Liver (tissue), 9 donors: ENCODE data around the gene THEMIS. TPM values are rescaled to one million over a fixed set of nuclear protein-coding genes. Genes with fewer than 3 reads are reported as not detected.

Experiments used
- DNase-seq: peaks from one replicate; pipeline ENCODE4 v3.0.0-alpha.2; 2017; ENCODE audit warnings: low spot score
- H3K27ac ChIP-seq, 2 donors: one replicate each; pipeline ENCODE4 v1.7.0; 2013; ENCODE audit warnings: inconsistent platforms in 2 of 2, low read length in 2 of 2, control low read depth in 1 of 2, low read depth in 1 of 2, mild to moderate bottlenecking in 1 of 2
- H3K27me3 ChIP-seq, 4 donors: one replicate each; pipeline versions ENCODE4 v1.6.1 to v1.7.0; 2013; ENCODE audit warnings: low read length in 3 of 4, inconsistent platforms in 1 of 4, mild to moderate bottlenecking in 1 of 4, moderate library complexity in 1 of 4; ENCODE audit not compliant: control insufficient read depth in 4 of 4, insufficient read depth in 4 of 4
- H3K36me3 ChIP-seq, 4 donors: one replicate each; pipeline versions ENCODE4 v1.6.1 to v1.7.0; 2013; ENCODE audit warnings: low read length in 3 of 4, mild to moderate bottlenecking in 3 of 4, low read depth in 1 of 4, moderate library complexity in 1 of 4; ENCODE audit not compliant: control insufficient read depth in 4 of 4, insufficient read depth in 3 of 4
- H3K4me1 ChIP-seq, 4 donors: one replicate each; pipeline versions ENCODE4 v1.6.1 to v1.7.0; 2013; ENCODE audit warnings: low read length in 3 of 4, mild to moderate bottlenecking in 3 of 4, moderate library complexity in 1 of 4; ENCODE audit not compliant: control insufficient read depth in 4 of 4, insufficient read depth in 4 of 4
- H3K4me3 ChIP-seq, 3 donors: one replicate each; pipeline versions ENCODE4 v1.6.1 to v1.7.0; 2013; ENCODE audit warnings: low read length in 3 of 3, control low read depth in 1 of 3, low read depth in 1 of 3, mild to moderate bottlenecking in 1 of 3
- H3K9ac ChIP-seq, 2 donors: one replicate each; pipeline ENCODE4 v1.7.0; 2013; ENCODE audit warnings: low read length in 2 of 2, mild to moderate bottlenecking in 2 of 2, moderate library complexity in 2 of 2, control low read depth in 1 of 2, low read depth in 1 of 2
- H3K9me3 ChIP-seq, 4 donors: one replicate each; pipeline versions ENCODE4 v1.6.1 to v1.7.0; 2013; ENCODE audit warnings: low read length in 3 of 4; ENCODE audit not compliant: control insufficient read depth in 4 of 4
- ATF3 ChIP-seq: IDR thresholded peaks from 2 replicates; pipeline ENCODE4 v1.6.1; 2016; ENCODE audit warnings: antibody characterized with exemption
- CTCF ChIP-seq: fragments of 150-350 bp; IDR thresholded peaks from 2 replicates; pipeline ENCODE4 v1.5.1; 2017; ENCODE audit warnings: improper control_type of control experiment, low read depth, low read length; ENCODE audit not compliant: missing input control
- EGR1 ChIP-seq, 2 donors: IDR thresholded peaks; 2 replicates each; pipeline ENCODE4 v1.6.1; 2016 to 2018; ENCODE audit warnings: antibody characterized with exemption in 2 of 2, low read depth in 2 of 2
- FOXA1 ChIP-seq: IDR thresholded peaks from 2 replicates; pipeline ENCODE4 v1.6.1; 2016; ENCODE audit warnings: antibody characterized with exemption
- FOXA2 ChIP-seq: IDR thresholded peaks from 2 replicates; pipeline ENCODE4 v1.6.1; 2016; ENCODE audit warnings: antibody characterized with exemption
- GABPA ChIP-seq, 2 donors: IDR thresholded peaks in 1 of 2; conservative IDR thresholded peaks in 1 of 2; 2 replicates each; pipeline ENCODE4 v1.6.1; 2016; ENCODE audit warnings: antibody characterized with exemption in 2 of 2, mild to moderate bottlenecking in 1 of 2, moderate library complexity in 1 of 2
- HNF4A ChIP-seq, 2 donors: conservative IDR thresholded peaks; 2 replicates each; pipeline ENCODE4 v1.6.1; 2016; ENCODE audit warnings: antibody characterized with exemption in 2 of 2, mild to moderate bottlenecking in 2 of 2
- HNF4G ChIP-seq: IDR thresholded peaks from 2 replicates; pipeline ENCODE4 v1.6.1; 2016; ENCODE audit warnings: antibody characterized with exemption
- JUND ChIP-seq, 2 donors: IDR thresholded peaks; 2 replicates each; pipeline ENCODE4 v1.6.1; 2016; ENCODE audit warnings: antibody characterized with exemption in 2 of 2
- MAX ChIP-seq: IDR thresholded peaks from 2 replicates; pipeline ENCODE4 v1.6.1; 2016; ENCODE audit warnings: antibody characterized with exemption
- NR2F2 ChIP-seq: IDR thresholded peaks from 2 replicates; pipeline ENCODE4 v1.6.1; 2016; ENCODE audit warnings: antibody characterized with exemption
- RAD21 ChIP-seq, 2 donors: IDR thresholded peaks; 2 replicates each; pipeline ENCODE4 v1.6.1; 2016; ENCODE audit warnings: antibody characterized with exemption in 2 of 2, mild to moderate bottlenecking in 2 of 2
- REST ChIP-seq: IDR thresholded peaks from 2 replicates; pipeline ENCODE4 v1.6.1; 2016; ENCODE audit warnings: antibody characterized with exemption, mild to moderate bottlenecking
- RXRA ChIP-seq, 2 donors: IDR thresholded peaks; 2 replicates each; pipeline ENCODE4 v1.6.1; 2017 to 2018; ENCODE audit warnings: antibody characterized with exemption in 2 of 2, mild to moderate bottlenecking in 1 of 2
- TAF1 ChIP-seq: conservative IDR thresholded peaks from 2 replicates; pipeline ENCODE4 v1.6.1; 2016; ENCODE audit warnings: antibody characterized with exemption, mild to moderate bottlenecking
- YY1 ChIP-seq: IDR thresholded peaks from 2 replicates; pipeline ENCODE4 v1.6.1; 2016; ENCODE audit warnings: antibody characterized with exemption, mild to moderate bottlenecking
- ZBTB33 ChIP-seq: IDR thresholded peaks from 2 replicates; pipeline ENCODE4 v1.6.1; 2016; ENCODE audit warnings: antibody characterized with exemption
- WGBS: extraction: QIAGEN DNeasy Blood & Tissue Kit; methylation state at CpG from one replicate; pipeline ENCODE4 v1.1.7; 2013; 5-methylcytosine and 5-hydroxymethylcytosine counted together
- polyA plus RNA-seq, 2 donors: library from polyadenylated mRNA; stranded (reverse) in 1 of 2; unstranded in 1 of 2; fragments of 200-250 nt in 1 of 2; fragments of >200 nt in 1 of 2; fragmentation: Nextera tagmentation in 1 of 2; extraction: Ambion mirVana in 1 of 2; gene quantifications; one replicate each; pipeline versions ENCODE4 v1.2.1 to v1.2.3, GENCODE V29; 2013 to 2015
- total RNA-seq, 2 donors: library from RNA; depleted of rRNA; stranded (reverse); fragments of >200 nt; gene quantifications; one replicate each; pipeline ENCODE4 v1.2.3, GENCODE V29; 2014
- donor health status: healthy.
- donor health status: healthy.
- donor health status: healthy.
- donor health status: healthy.
- donor health status: healthy.

THEMIS gene
- total and polyA plus RNA-seq, 4 donors: 0.05 to 0.59 (median 0.21) TPM

GRCh38 chr6:127844529-127844928 lies 56.3 kb downstream of the THEMIS start:
- no peak for TF ChIP-seq HNF4G
- Histone ChIP-seq H3K27me3 (peaks cover 0 to 2% (median 0%) of the 10 kb centered on the region in 4 donors), H3K9me3 (peaks cover 0 to 2% (median 0%) of the 10 kb centered on the region in 4 donors), H3K9ac (no peak overlapping the region), H3K36me3 (no peaks in the 10 kb centered on the region), H3K4me1 (no peaks in the 10 kb centered on the region), H3K4me3 (no peak overlapping the region), H3K27ac (no peak overlapping the region)
- DNase-seq: no peak
- 80% methylated on average over 1 of the region's 1 CpG for WGBS

- H3K36me3 ChIP-seq: no peaks in the 10 kb centered on the region
- H3K27me3 ChIP-seq: peaks cover 0 to 2% (median 0%) of the 10 kb centered on the region in 4 donors
- no peaks in the 10 kb centered on the region for H3K4me1 ChIP-seq
- WGBS: 92% methylated on average over 1 of the region's 1 CpG
- DNase-seq: no peak
- no peak for TF ChIP-seq GABPA (IDR thresholded peaks at IDR 0.05 in 1 of 2, conservative IDR thresholded peaks at IDR 0.05 in 1 of 2)
- no peak for TF ChIP-seq REST
- TF ChIP-seq HNF4A (conservative IDR thresholded peaks at IDR 0.05): no peak
- no peak for TF ChIP-seq ATF3
- no peak for TF ChIP-seq RAD21 (IDR thresholded peaks at IDR 0.05)
- no peak for TF ChIP-seq MAX
- TF ChIP-seq RXRA (IDR thresholded peaks at IDR 0.05): no peak
- TF ChIP-seq FOXA1: no peak
- no peak for TF ChIP-seq JUND (IDR thresholded peaks at IDR 0.05)
- TF ChIP-seq TAF1: no peak
- no peak for TF ChIP-seq ZBTB33
- TF ChIP-seq FOXA2: no peak
- TF ChIP-seq EGR1 (IDR thresholded peaks at IDR 0.05; ENCODE audit: low read depth in 2 of 2): no peak
- TF ChIP-seq HNF4G: no peak
- no peak for TF ChIP-seq YY1
- TF ChIP-seq NR2F2: no peak
- no peak for TF ChIP-seq CTCF
- H3K9ac ChIP-seq: no peak overlapping the region
- H3K27ac ChIP-seq: no peak overlapping the region
- no peak overlapping the region for H3K4me3 ChIP-seq
- H3K9me3 ChIP-seq: peaks cover 0 to 2% (median 0%) of the 10 kb centered on the region in 4 donors
These were observed 57.3 kb downstream of the THEMIS start for GRCh38 chr6:127843582-127843981.
